ENCODE measurements around the gene CLTCL1.
"Not testable (repeated sequence)": the region's sequence is repeated elsewhere in the genome, so short reads cannot be mapped to it uniquely, and the experiment has no call there.

CLTCL1 gene

DNA sequence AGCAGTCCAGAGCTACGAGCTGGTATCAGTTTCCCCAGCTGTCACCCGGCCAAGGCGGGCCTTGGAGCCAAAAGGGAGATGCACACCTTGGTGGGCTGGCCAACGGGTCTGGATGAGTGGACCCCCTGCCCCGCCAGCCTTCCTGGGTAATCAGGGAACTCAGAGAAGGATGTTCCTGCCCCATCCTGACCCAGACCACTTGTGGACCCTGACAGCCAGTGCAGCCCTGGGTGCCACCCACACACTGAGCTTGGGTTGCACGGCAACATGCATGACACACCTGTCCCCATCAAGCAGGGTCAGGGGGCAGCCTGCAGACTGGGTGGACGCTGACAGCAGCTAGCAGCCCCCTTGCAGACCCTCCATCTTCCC is 121.6 kb downstream of the CLTCL1 start:
- ChIA-PET CTCF (interaction anchor here (1.2 to 2.9 kb wide), 2 partner anchors 10 to 26 kb away, joined by 4 to 9 read pairs; partner anchors contain the start of gene ESS2), POLR2A (no interaction called here)
- DNase-seq (ENCODE audit: extremely low spot score), result no peak
- no peak for TF ChIP-seq CTCF (IDR thresholded peaks at IDR 0.05; ENCODE audit: control extremely low read depth, extremely low read depth, low read depth, missing control alignments)

DNA sequence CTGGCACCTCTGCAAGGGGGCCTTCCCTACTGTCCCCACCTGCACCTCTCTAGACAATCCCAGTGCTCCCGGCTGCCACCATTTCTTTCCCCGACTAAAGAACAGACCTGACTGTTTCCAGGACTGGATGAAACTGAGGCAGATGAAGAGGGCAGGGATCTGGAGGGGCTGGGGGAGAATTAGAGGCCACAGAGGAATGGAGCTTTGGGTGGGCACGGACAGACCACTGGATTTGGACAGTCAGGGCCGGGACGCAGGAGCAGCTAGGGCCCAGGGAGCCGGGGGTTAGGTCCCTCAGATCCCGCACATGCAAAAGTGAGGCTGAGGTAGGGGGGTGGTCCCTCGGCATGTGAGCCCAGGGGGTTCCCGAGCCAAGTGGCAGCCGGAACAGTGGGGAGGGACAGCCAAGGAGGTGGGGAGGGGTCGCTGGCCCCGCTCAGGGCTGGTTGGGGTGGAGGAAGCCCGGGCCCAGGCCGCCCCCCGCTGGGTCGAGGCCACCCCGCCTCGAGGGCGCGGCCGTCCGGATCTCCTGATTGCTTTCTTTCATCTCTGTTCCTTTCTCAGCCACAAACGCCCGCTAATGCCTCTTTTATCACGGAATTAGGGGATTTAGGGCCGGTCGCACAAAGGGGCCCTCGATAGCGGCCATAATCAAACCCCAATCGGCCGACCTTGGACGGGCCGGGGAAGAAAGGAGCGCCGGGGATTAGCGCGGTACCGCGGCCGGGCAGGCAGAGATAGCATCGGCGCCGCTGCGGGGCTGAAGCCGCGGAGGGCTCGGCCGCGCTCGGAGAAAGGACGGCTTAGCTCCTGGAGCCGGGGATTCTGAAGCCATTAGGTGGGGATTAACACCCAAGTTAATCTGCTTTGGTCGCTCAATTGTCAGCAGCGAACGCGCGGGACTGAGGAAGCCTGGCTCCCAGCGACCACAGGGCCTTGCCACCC is 122.2 kb downstream of the CLTCL1 start:
- DNase-seq (ENCODE audit: extremely low spot score), result no peak
- POLR2A ChIA-PET, result no interaction called here

GRCh38 chr22:19168088-19168890 is 123.2 kb downstream of the CLTCL1 start:
- CTCF ChIA-PET, result interaction anchor here (1.5 to 2.9 kb wide), 2 partner anchors 11 to 24 kb away, joined by 6 to 9 read pairs; partner anchors contain the start of genes ESS2 and SLC25A1
- DNase-seq (ENCODE audit: extremely low spot score), result no peak
- TF ChIP-seq CTCF (IDR thresholded peaks at IDR 0.05; ENCODE audit: control extremely low read depth, extremely low read depth, low read depth, missing control alignments), result no peak
- POLR2A ChIA-PET, result no interaction called here

More for the DNA sequence above, 122.2 kb downstream of the CLTCL1 start:
- no peak for TF ChIP-seq CTCF (IDR thresholded peaks at IDR 0.05; ENCODE audit: control extremely low read depth, extremely low read depth, low read depth, missing control alignments)
- CTCF ChIA-PET, result interaction anchor here (1.2 to 2.9 kb wide), 2 partner anchors 10 to 25 kb away, joined by 4 to 9 read pairs; partner anchors contain the start of gene ESS2

DNA sequence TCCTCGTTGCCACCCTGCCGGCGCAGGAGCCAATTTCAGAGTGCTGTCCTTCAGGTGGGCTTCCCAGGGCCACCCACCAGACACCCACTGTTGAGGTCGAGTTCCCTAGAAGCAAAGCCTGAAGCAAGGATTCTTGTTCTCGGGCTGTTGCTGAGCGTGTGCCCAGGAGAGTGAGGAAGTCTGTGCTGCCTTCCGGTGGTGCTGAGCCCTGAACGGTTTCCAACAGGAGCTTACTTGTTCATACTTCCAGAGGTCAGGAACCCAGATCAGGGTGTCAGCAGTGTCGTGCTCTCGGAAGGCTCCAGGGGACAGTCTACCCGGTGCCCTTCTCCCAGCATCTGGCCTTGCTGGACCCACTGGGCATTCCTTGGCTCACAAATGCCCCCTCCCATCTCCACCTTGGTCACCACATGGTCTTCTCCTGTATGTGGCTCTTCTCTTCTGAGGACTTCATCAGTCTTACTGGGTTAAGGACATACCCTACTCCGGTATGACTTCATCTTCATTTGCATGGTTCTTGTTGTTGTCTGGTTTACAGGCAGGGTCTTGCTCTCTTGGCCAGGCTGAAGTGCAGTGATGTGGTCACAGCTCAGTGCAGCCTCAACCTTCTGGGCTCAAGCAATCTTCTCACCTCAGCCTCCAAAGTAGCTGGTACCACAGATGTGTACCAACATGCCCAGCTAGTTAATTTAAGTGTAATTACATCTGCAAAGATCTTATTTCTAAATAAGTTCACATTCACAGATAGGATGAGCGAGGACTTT is 124.2 kb downstream of the CLTCL1 start:
- POLR2A ChIA-PET, result no interaction called here
- DNase-seq (ENCODE audit: extremely low spot score), result no peak
- CTCF ChIA-PET, result interaction anchor here (1.5 to 2.9 kb wide), 2 partner anchors 12 to 23 kb away, joined by 6 to 9 read pairs; partner anchors contain the start of genes ESS2 and SLC25A1
- TF ChIP-seq CTCF (IDR thresholded peaks at IDR 0.05; ENCODE audit: control extremely low read depth, extremely low read depth, low read depth, missing control alignments), result no peak

DNA sequence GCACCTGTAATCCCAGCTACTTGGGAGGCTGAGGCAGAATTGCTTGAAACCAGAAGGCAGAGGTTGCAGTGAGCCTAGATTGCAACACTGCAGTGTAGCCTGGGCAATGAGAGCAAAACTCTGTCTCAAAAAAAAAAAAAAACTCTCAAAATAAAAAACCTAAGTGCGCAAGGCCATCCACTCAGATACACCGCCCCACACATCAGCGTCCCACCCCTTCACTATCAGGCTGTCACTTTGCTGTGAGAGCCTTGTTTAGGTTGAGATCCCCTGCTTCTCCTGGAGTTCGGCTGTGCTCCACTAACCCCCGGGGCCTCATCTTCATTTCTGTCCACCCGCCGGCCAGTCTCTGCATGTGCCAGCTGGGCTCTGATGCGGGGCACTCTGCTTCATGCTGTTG is 125.1 kb downstream of the CLTCL1 start:
- CTCF ChIA-PET, result no interaction called here
- POLR2A ChIA-PET, result no interaction called here
- DNase-seq (ENCODE audit: extremely low spot score), result no peak
- no peak for TF ChIP-seq CTCF (IDR thresholded peaks at IDR 0.05; ENCODE audit: control extremely low read depth, extremely low read depth, low read depth, missing control alignments)

GRCh38 chr22:19164425-19164824 is 127.1 kb downstream of the CLTCL1 start:
- POLR2A ChIA-PET, result no interaction called here
- TF ChIP-seq CTCF (IDR thresholded peaks at IDR 0.05; ENCODE audit: control extremely low read depth, extremely low read depth, low read depth, missing control alignments), result no peak
- no peak for DNase-seq (ENCODE audit: extremely low spot score)
- CTCF ChIA-PET, result no interaction called here

GRCh38 chr22:19158649-19159048 is 132.9 kb downstream of the CLTCL1 start:
- DNase-seq (ENCODE audit: extremely low spot score), result not testable (repeated sequence)
- POLR2A ChIA-PET, result interaction anchor here (0.7 kb wide), 1 partner anchor 35 kb away, joined by 5 read pairs; no protein-coding TSS in a partner anchor
- CTCF ChIA-PET, result interaction anchor here (1.0 to 2.1 kb wide), 3 partner anchors 21 to 472 kb away, joined by 3 to 6 read pairs (median 5); partner anchors contain the start of gene SLC25A1

DNA sequence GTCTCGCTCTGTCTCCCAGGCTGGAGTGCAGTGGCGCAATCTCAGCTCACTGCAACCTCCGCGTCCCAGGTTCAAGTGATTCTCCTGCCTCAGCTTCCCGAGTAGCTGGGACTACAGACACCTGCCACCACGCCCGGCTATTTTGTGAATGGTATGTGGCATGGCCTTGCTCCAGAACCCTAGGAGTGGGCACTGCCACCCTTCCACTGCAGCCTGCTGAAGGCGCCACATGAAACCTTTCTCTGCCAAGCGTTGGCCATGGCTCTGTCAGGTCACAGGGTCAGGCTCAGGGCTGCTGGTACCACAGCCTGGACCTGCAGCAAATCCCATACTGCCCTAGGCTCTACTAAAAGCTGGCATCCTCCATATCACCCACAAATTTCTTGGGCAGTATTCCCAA is 135.4 kb downstream of the CLTCL1 start:
- CTCF ChIA-PET, result interaction anchor here (0.9 to 4.1 kb wide), 3 partner anchors 11 to 474 kb away, joined by 3 to 39 read pairs (median 6); partner anchors contain the start of genes ESS2 and SLC25A1
- DNase-seq (ENCODE audit: extremely low spot score); POLR2A ChIA-PET: not testable (repeated sequence)
